IPS-18c (cell line): ENCODE data around the gene RAD52.

Experiments
- H3K4me3 ChIP-seq: 2 replicates; pipeline ENCODE4 v1.7.0; 2013; ENCODE audit warnings: low read depth, mild to moderate bottlenecking, low read length, moderate library complexity; ENCODE audit not compliant: insufficient read depth
- H3K9me3 ChIP-seq: one replicate; pipeline ENCODE4 v1.6.1; 2013; ENCODE audit warnings: mild to moderate bottlenecking, low read length, moderate library complexity; ENCODE audit not compliant: control insufficient read depth, insufficient read depth

Gene RAD52

GRCh38 chr12:974271-974862 lies 24.9 kb upstream of the RAD52 start:
- Histone ChIP-seq H3K9me3 (peaks cover 5% of the 10 kb centered on the region), H3K4me3 (no peak overlapping the region)

- Histone ChIP-seq H3K4me3 (no peak overlapping the region), H3K9me3 (no peaks in the 10 kb centered on the region)
Measured at GRCh38 chr12:971991-972390, 22.5 kb upstream of the RAD52 start.

- peaks cover 2% of the 10 kb centered on the region for H3K9me3 ChIP-seq
- H3K4me3 ChIP-seq = no peak overlapping the region
Measured at GRCh38 chr12:969821-970220, 20.3 kb upstream of the RAD52 start.

- no peak overlapping the region for H3K4me3 ChIP-seq
- H3K9me3 ChIP-seq = peaks cover 2% of the 10 kb centered on the region
Measured at GRCh38 chr12:968545-968944, 19.1 kb upstream of the RAD52 start.

- peaks cover 2% of the 10 kb centered on the region for H3K9me3 ChIP-seq
- H3K4me3 ChIP-seq = no peak overlapping the region
Measured at GRCh38 chr12:967641-968040, 18.1 kb upstream of the RAD52 start.

- no peak overlapping the region for H3K4me3 ChIP-seq
- peaks cover 2% of the 10 kb centered on the region for H3K9me3 ChIP-seq
Measured at GRCh38 chr12:966724-967123, 17.2 kb upstream of the RAD52 start.

GRCh38 chr12:958588-959123 lies 9.2 kb upstream of the RAD52 start:
- Histone ChIP-seq H3K9me3 (no peaks in the 10 kb centered on the region), H3K4me3 (no peak overlapping the region)

- Histone ChIP-seq H3K9me3 (no peaks in the 10 kb centered on the region), H3K4me3 (no peak overlapping the region)
Measured at GRCh38 chr12:955939-956338, 6.4 kb upstream of the RAD52 start.

- H3K9me3 ChIP-seq = no peaks in the 10 kb centered on the region
Measured at GRCh38 chr12:954741-955140, 5.2 kb upstream of the RAD52 start.

GRCh38 chr12:953776-954175 lies 4.3 kb upstream of the RAD52 start:
- Histone ChIP-seq H3K4me3 (no peak overlapping the region), H3K9me3 (no peaks in the 10 kb centered on the region)

More at GRCh38 chr12:954741-955140, 5.2 kb upstream of the RAD52 start:
- H3K4me3 ChIP-seq = no peak overlapping the region

GRCh38 chr12:951176-951575 lies 1.7 kb upstream of the RAD52 start:
- H3K4me3 ChIP-seq = no peak overlapping the region
- H3K9me3 ChIP-seq = peaks cover 2% of the 10 kb centered on the region

GRCh38 chr12:948238-948637 lies 1.3 kb downstream of the RAD52 start:
- Histone ChIP-seq H3K9me3 (peaks cover 4% of the 10 kb centered on the region), H3K4me3 (peak overlapping the region; percentile 91)

- peaks cover 4% of the 10 kb centered on the region for H3K9me3 ChIP-seq
- no peak overlapping the region for H3K4me3 ChIP-seq
Measured at GRCh38 chr12:946631-947030, 2.9 kb downstream of the RAD52 start.

- no peak overlapping the region for H3K4me3 ChIP-seq
- H3K9me3 ChIP-seq = peaks cover 4% of the 10 kb centered on the region
Measured at GRCh38 chr12:946212-946611, 3.3 kb downstream of the RAD52 start.

- H3K4me3 ChIP-seq = no peak overlapping the region
Measured at GRCh38 chr12:944211-944610, 5.3 kb downstream of the RAD52 start.

GRCh38 chr12:943051-943450 lies 6.4 kb downstream of the RAD52 start:
- no peak overlapping the region for H3K4me3 ChIP-seq
- peaks cover 4% of the 10 kb centered on the region for H3K9me3 ChIP-seq

More at GRCh38 chr12:944211-944610, 5.3 kb downstream of the RAD52 start:
- peaks cover 4% of the 10 kb centered on the region for H3K9me3 ChIP-seq

- Histone ChIP-seq H3K9me3 (peaks cover 2% of the 10 kb centered on the region), H3K4me3 (no peak overlapping the region)
Measured at GRCh38 chr12:938810-939209, 10.7 kb downstream of the RAD52 start.

- Histone ChIP-seq H3K9me3 (no peaks in the 10 kb centered on the region), H3K4me3 (no peak overlapping the region)
Measured at GRCh38 chr12:936377-937345, 12.8 kb downstream of the RAD52 start.
